GM12875 (cell line): ENCODE data around the gene SATB2.

Experiments used
- H3K4me3 ChIP-seq: one replicate; pipeline ENCODE4 v1.5.1; 2011; ENCODE audit warnings: low read depth, low read length, control low read depth
- CTCF ChIP-seq: IDR thresholded peaks from 2 replicates; pipeline ENCODE4 v1.5.1; 2011; ENCODE audit warnings: low read depth, mild to moderate bottlenecking, control low read depth, inconsistent platforms, low read length, moderate library complexity, borderline replicate concordance; ENCODE audit not compliant: insufficient read depth

The SATB2 gene

GRCh38 chr2:199261239-199261638, 196.5 kb downstream of the SATB2 start:
- H3K4me3 ChIP-seq: no peak overlapping the region
- no peak for TF ChIP-seq CTCF

GRCh38 chr2:199259671-199260070, 198.1 kb downstream of the SATB2 start:
- TF ChIP-seq CTCF: no peak

GRCh38 chr2:199258291-199258690, 199.4 kb downstream of the SATB2 start:
- peak; percentile 11; the same call in 1 of the 2 replicates for TF ChIP-seq CTCF
- H3K4me3 ChIP-seq: no peak overlapping the region

More at GRCh38 chr2:199259671-199260070, 198.1 kb downstream of the SATB2 start:
- no peak overlapping the region for H3K4me3 ChIP-seq

- H3K4me3 ChIP-seq: no peak overlapping the region
- no peak for TF ChIP-seq CTCF
Observed at GRCh38 chr2:199257261-199258224, 200.2 kb downstream of the SATB2 start.

GRCh38 chr2:199230091-199230490, 227.6 kb downstream of the SATB2 start:
- H3K4me3 ChIP-seq: no peak overlapping the region
- TF ChIP-seq CTCF: no peak

GRCh38 chr2:199228887-199229819, 228.6 kb downstream of the SATB2 start:
- H3K4me3 ChIP-seq: no peak overlapping the region
- TF ChIP-seq CTCF: no peak

GRCh38 chr2:199223791-199224190, 233.9 kb downstream of the SATB2 start:
- TF ChIP-seq CTCF: no peak
- no peak overlapping the region for H3K4me3 ChIP-seq
